GDM1 (cell line): Measurements from ENCODE around the gene CDH23.

Experiments used
- DNase-seq: peaks from one replicate; lab custom pipeline; 2025; lab: John Stamatoyannopoulos, UW

CDH23 gene

DNA sequence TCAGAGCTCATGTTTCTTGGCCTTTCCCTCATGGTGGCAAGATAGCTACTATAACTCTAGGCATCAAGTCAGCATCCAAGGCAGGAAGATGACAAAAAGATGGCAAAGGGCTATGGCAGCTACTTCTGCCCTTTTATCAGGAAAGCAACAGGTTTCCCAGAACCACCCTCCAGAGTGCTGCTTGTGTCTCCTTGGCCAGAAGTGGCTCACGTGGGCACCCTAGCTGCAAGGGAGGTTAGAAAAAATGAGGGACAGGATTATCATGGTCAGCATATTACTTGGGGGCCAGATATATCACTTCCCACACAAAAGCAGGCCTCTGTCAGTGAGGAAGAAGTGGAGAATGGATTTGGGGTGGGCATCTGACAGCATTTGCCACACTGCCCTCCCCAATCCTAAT lies 347.1 kb downstream of the CDH23 start:
- no peak for DNase-seq

DNA sequence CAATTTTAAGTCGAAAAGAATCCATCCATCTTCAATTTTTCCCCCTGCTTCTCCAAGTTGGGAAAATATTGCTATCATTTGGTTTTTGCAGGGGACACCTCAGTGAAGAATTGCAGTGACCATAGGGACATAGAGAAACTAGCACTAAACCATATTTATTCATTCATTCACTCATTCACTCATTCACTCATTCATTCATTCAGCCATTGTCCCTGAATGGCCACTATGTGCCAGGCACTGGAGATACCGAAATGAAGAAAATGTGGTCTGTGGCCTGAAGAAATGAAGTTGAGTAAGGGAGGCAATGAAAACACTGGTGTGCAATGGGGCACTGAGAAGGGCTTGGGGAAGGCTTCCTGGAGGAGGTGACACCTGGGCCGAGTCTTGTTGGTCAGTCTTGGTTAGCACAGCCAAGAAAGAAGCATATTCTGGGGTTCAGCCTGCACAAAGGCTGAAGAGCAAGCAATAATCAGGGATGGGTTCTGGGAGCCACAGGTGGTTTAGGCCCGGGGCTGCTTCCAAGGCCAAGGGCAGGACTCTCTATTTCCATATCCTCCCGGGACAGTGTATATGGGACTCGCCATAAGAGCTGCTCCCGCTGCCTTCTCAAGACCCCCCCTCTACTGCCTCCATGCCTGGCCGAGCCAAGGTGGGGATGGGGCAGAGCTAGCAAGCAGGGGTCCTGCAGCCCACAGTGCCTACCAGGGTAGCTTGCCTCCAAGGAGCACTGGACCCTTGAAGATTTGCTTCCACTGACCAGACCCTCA lies 348.4 kb downstream of the CDH23 start:
- no peak for DNase-seq

DNA sequence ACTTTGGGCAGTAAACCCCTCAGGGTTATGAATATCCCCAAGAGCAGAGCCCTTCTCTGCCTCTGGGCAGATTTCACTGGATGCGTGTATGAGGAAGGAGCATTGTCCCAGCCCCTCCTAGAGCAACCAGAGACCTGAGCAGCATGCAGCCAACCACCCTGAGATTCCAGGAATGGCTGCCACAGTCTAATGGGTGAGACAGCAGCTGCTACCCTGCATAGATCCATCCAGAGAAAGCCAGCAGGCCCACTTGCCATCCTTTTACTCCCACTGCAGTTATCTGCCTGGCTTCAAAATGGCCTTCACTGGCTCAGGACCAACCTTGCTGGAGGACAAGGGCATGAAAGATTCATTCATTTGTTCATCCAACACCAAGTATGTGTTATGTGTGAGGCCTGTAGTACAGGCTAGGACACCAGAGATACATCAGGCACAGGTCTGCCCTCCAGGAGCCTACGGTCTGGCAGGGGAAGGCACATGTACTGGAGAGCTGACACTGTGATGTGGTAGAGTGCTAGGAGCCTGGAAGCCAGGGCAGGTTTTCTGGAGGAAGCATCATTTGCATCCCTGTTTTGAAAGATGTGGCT lies 349.0 kb downstream of the CDH23 start:
- no peak for DNase-seq

DNA sequence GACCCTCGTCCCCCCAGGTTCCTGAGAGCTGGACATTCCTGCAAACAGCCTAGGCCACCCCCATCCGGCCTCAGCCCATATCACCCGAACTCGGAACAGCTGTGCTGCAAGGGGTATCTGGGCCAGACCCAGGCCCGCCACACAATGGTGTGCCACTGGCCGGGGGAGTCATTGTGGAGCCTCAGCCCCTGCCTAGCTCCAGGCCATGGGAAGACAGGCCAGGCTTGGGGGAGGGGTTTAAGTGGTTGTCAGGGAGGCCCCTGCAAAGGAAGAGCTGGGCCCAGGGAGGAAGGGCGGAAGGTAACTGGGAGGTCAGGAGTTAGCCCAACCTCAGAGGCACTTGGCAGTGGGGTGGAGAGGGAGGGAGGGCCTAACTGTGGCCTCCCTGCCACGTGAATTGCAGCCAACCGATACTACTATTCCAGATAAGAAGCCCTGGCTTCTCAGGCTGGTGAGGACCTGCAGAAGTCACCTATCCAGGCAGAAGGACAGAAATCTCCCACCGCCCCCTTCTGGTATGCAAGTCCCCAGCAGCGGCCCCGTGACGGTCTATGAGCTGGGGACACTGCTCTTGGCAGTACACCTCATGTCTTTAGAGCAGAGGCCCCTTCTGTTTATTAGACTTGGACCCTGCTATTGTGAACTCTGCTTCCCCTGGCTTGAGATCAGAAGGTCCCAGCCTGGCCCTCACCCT lies 349.8 kb downstream of the CDH23 start:
- peak; percentile 95 for DNase-seq

DNA sequence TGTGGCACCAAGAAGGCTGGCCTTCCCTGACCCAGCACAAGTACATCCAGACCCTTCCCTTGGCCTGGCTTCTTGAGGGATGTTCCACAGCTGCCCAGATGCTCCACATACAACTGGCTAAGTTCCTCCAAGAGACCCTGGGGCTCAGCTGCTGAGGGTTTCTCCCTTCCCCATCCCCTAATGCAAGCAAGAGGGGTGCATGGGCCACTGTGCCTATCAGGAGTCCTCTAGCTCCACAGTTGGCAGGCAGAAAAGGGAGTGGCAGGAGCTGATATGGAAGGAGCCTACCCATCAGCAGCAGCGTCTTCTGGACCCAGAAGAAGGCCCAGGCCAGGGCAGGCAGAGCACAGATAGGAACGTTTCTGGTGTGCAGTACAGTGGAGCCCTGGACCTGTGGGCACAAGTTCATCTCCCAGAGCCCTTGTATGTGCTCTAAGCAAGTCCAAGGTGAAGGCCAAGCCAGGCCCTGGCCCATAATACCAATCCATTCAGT lies 350.4 kb downstream of the CDH23 start:
- no peak for DNase-seq

DNA sequence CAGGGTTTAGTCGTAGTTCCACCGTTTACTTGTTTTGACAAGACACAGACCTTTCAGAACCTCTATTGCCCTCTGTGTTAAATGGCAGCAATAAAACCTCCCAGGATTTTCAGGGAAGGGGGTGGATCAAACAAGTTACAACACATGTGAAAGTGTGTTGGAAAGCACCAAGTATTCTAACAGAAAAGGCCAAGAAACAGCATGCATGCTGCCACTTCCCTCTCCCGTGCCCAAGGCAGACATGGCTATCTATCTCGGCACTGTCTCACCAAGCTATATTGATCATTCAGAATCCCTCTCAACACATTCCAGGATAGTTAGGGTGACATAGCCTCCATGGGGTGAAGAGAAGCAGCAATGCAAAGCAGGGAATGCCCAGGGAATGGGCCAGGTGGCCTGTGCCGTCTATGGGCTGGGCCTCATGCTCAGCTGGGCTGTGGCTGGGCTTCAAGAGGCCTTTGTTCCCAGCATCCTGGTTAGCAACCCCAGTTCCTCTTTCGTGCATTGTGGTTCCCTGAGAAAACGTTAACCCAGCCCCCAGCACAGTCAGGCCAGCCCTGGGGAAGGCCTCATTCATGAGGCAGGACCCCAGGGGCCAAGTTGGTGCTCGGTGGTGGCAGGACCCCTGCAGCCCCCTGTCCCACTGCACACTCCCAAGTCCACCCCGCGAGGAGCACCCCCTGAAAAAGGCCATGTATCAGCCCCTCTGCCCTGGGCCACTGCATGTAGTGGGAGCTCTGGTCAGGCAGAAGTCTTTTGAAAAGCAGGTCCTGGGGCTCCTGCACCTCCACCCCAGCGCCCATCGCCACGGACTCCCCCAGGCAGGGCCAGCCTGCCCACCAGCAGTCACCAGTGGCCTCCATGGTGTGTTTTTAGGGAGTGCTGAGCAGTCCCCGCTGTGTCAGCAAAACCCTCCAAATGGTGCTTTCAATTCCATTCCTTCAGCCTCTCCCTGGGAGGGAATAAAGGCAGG lies 351.1 kb downstream of the CDH23 start:
- DNase-seq: peak; percentile 86

DNA sequence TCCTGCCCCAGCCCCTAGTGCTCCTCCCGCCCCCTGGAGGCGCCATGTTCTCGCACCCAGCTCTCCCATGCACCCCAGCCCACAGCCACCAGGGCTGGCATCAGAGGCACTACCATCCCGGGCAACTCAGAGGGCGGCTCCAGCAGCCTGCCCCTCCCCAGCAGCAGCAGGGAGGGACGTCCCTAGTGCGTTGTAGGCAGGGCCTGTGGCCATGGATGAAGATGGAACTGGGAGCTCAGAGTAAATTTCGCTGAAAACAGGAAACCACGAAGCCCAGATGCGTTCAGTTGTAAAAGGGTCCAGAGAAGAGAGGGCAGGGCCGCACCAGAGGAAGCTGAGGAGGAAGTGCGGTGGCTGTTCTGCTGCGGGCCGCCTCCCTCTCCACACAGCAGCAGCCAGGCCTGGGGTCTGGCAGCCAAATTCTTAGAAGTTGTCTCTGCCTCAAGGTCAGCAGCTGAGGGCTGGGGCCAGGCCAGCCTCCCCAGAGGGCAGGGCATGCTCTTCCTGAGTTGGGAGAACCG lies 352.0 kb downstream of the CDH23 start:
- peak; percentile 99 for DNase-seq

DNA sequence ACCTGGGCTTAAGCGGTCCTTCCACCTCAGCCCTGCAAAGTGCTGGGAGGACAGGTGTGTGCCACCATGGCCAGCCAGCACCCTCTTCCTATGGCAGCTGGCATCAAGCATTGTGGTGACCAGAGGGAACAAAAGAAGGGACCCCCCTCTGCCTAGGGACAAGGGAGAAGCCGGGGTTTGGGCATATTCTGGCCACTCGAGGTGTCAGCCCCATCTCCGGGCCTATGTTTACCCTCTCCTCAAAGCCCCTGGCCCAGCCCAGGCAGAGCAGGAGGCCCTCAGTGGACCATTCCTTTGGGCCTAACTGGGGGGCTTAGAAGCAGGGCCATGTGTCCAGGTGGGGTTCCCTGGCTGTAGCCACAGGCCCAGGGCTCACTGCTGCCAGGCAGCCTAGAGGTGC lies 352.7 kb downstream of the CDH23 start:
- DNase-seq: no peak

DNA sequence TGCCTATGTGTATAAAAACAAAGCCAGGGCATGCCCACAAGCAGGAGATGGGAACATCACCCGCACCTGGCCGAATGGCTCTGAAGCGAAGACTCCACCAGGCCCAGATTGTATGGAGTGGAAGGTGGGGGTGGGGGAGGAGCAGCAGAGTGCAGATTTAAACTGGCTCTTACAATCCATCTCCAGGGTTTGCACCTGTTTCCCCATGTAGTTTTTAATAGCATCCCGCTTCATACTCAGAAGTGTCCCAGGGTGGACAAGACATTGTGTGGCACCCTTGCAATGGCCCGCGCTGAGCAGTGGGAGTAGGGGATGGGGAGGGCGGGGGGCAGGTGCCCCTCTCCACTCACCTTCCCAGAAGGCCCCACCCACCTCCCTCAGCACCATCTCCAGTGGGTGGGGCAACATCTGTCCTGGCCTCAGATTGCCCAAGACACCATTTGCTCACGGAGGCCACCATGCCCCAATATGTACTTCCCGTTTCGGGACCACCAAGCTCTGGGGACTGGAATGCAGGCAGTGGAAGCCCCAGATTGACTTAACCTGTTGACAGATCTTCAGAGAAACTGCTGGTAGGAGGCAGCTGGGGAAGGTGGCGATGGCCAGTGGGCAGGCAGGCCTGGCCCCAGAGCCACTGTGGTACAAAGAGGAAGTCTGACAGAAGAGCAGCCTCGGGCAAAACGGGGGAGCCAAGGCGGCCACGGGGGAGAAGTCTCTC lies 353.6 kb downstream of the CDH23 start:
- no peak for DNase-seq

DNA sequence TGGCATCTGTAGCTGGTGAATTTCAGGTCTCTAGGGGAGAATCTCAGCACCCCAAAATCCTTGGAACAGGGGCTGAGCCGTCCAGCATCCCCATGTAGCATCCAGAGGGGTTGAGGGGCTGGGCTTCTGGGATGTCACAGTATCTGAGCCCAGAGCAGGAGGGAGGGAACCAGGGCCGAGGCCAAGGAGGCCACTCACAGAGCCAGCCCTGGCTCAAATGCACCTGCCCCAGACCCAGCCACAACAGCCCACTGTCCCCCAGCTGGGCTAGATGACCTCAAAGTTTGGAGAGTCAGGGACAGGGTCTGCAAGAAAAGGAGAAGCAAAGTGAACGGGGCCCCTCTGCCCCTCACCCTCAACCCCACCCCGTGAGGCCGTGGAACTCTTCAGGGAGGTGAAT lies 354.3 kb downstream of the CDH23 start:
- DNase-seq: no peak

DNA sequence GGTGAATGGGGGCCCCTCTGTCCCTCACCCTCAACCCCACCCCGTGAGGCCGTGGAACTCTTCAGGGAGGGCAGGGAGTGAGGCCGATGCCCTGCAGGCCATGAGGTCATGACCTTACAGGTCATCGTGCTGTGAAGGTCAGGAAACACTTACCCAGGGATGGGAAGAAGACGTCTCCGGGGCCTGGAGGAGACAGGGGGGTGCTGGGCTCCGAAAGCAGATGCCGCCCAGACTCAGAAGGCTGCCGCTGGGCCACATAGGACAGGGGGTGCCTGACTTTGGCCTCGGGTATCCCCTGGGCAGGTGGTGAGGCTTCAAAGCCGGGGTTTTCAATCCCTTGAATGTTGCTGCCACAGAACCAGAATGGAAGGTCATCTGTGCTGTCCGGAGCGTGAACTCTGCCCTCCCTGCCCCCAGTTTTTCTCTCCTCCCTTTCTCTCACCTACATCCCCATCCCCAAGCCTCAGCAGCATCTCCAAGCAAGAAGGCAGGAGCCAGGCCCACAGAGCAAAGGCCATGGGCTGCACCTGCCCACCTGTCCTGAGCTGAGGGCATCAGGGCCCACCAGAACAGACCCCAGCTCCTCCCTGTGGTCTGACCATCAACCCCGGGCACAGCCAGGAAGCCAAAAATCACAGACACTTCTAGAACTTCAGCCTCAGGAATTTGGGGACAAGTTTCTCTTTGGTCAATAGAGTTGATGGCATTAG lies 354.9 kb downstream of the CDH23 start:
- DNase-seq: no peak

DNA sequence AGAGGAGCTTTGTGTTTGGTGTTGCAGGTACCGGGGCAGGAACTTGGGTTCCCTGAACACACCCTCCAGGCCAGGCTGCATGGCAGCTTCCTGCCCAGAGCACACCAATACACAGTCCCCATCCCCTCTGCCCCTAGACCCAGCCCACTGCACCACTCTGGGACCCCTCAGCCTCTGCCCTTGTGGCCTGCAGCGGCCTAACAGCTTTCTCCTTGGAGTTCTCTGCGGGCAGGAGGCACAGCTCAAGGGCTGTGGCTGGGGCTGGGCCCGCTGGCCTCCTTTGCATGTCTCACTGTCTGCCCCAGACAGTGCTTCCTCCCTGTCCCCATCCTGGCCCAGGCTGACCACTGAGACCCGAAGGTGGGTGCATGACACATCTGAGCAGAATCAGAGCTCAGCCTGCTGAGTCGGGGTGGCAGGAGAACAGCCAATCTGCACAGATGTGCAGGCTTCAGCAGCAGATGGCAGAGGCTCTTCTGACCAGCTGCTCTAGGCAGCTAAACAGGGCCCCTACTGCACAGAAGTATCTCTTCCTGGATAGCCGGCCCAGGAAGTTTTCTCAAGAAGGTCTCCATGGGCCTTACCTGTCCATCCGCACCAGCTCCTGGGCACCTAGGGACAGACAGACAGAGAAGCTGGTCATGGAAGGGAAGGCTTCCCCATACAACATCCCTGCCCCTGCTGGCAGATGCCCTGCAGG lies 355.8 kb downstream of the CDH23 start:
- no peak for DNase-seq

DNA sequence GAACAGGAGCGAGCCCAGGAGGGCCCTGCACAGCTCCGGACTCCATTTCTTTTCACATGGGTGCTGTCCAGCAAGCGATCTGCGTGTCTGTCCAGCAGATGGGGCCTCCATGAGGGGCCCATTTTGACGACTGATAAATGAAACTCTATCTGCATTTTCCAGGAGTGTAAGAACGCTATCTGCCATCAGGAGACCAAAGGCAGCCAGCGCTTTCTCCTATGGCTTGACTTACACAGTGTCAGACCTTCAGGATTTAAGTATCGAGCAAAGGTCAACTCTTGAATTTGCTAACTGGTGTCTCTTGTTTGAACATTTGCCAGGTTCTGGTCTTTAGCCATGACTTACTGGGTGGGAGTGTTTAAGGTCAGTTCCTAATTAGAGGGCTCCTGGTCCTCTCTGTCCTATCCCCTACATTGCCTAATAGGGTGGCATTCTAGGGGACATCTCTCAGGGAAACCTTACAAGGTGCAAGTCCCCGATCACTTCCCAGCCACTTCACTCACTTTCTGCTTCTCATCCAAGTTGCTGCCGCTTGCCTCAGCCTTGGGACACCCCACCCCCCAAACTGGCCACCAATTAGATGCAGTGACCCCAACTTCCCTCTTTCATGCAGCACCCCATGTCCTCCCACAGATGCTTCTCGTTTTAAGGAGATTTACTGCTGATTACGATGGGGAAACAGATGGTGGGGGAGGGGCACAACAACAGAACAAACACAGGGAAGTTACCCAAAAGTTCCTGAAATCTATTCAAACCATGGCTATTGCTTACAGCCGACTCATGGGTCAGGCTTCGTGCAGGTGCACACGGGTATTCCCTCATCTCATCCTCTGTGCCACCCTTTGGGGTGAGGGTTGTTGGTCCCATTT lies 356.6 kb downstream of the CDH23 start:
- DNase-seq: peak; percentile 92

DNA sequence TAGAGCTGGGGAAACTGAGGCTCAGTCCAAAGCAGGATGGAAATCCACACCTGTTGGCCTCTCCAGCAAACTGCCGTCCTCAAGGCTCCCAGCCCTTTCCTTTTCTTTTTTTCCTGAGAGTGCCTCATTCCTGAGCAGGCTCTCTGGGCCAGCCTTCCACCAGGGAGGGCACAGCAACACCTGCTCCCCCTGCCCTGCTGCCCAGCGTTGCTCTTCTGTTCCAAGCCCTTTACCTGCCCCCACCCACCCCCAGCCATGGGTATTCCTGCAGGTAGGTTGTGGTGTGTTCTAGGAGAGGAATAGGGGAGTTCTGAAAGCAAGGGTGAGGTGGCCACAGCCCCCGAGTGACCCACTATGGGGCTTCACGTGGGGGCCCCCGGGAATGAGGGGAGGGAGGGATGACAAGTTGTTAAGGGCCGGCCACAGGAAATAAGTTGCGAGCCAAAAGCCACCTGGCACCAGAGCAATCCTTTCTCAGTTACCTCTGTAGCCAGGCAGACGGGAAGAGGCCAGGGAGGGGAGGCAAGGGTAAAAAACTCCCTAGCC lies 357.3 kb downstream of the CDH23 start:
- DNase-seq: no peak

DNA sequence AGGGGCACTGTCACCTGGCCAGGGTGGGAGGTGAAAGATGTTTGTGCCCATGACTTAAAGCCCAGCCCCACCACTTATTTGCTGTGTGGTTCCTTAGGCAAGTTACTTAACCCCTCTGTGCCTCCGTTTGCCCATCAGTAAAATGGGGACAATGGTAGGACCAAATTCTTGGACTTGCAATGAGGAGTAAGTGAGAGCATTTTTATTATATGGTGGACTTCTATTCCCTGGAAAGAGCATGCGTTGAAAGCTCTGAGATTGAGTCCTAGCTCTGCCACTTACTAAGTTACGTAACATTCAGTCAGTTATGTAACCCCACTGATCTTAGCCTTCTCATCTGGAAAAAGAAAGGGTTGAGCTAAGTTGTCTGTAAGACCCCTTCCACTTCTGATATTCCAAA lies 357.8 kb downstream of the CDH23 start:
- DNase-seq: no peak

DNA sequence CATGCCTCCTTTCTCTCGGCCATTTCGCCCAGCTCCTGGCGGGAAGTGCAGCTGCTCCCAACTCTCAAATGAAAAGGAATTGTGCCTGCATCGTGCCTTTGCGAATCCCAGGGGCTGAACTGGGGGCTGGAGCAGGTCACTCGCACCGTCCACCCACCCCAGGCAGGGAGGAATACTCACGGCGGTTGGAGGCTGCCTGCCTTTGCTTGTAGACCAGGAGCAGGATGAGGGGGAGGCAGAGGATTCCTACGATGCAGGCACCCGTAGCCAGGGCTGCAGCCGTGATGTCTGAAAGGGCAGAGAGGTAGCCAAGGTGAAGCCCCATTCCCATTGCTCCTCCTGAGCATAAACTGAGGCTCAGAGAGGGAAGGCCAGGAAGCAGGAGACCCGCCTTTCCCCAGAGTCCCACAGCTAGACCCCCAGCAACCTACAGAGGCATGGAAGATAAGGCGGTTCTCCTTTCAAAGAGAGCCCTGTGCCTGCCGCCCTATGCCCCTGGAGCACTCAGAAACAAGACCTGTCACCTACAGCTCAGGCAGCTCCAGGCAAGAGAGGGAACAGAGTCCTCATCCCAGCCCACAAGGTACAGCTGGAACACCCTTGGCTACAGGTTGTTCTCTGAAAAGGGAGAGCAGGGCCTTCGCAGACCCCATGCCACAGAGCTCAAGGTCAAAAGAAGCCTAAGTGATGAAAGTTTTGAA lies 358.6 kb downstream of the CDH23 start:
- DNase-seq: no peak

DNA sequence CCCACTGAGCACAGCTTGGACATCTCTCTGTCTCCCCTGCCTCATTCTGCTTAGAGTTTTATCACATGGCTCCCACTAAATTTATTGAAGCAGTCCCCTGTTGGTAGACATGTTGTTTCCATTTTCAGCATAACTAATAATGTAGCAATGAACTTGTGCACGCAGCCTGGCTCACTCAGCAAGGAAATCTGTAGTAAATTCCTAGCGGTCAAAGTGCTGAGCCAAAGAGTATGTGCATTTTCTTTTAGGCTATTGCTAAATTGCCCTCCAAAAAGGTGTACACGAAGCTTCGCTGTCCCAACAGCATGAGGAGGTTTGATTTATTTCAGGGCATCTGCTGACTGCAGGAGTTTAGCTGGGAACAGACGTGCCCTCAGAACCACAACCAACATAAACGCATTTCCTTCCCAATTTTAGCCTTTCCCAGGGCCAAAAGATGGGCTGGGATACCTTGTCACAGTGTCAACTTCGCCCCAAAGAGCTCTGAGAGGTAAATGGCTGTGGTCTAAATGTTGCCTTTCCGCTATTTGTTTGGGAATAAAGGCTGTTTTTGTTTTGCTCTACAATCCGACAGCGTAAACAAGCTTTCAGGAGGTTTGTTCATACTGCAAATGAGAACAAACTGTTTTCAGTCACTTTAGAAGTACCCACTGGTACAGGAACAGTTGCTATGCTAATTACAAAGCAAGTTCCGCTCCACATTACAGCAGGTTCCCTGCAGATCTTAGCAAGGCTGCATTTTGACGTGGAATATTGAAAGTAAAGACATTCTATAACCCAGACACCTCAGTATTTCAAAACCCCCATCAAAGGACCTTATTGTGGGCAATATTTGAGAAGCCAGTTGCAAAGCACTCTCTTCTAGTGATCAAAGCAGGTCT lies 359.8 kb downstream of the CDH23 start:
- peak; percentile 43 for DNase-seq
